Central memory CD8-positive, alpha-beta T cell (primary cell): ENCODE results near the gene MAD1L1.

ENCODE experiments used
- ATAC-seq: fragments of 150-1000 bp; cut with Tn5 transposase; replicated peaks from 2 replicates; pipeline ENCODE4 v1.10.0; 2022; ENCODE audit warnings: mild to moderate bottlenecking, moderate FRiP score, moderate number of reproducible peaks; ENCODE audit not compliant: poor library complexity, severe bottlenecking; ENCODE audit errors: extremely low read depth
- DNase-seq, 2 donors: peaks; one replicate each; pipeline ENCODE4 v3.0.0; 2021; ENCODE audit warnings: low spot score in 2 of 2
- H3K27ac Mint-ChIP-seq: one replicate; pipeline ENCODE4 v1.8.0; 2022; ENCODE audit warnings: low read depth, mild to moderate bottlenecking, moderate library complexity, mixed read lengths
- H3K27me3 Mint-ChIP-seq: one replicate; pipeline ENCODE4 v1.8.0; 2022; ENCODE audit warnings: mixed read lengths
- H3K36me3 Mint-ChIP-seq: one replicate; pipeline ENCODE4 v1.8.0; 2022; ENCODE audit warnings: mild to moderate bottlenecking, moderate library complexity, mixed read lengths; ENCODE audit not compliant: insufficient read depth
- H3K4me1 Mint-ChIP-seq: one replicate; pipeline ENCODE4 v1.8.0; 2022; ENCODE audit warnings: mixed read lengths
- H3K4me3 Mint-ChIP-seq: one replicate; pipeline ENCODE4 v1.8.0; 2022; ENCODE audit warnings: mild to moderate bottlenecking, moderate library complexity, mixed read lengths
- H3K9me3 Mint-ChIP-seq: one replicate; pipeline ENCODE4 v1.8.0; 2022; ENCODE audit warnings: mixed read lengths

MAD1L1 gene

GRCh38 chr7:1948887-1949680 lies 283.7 kb downstream of the MAD1L1 start:
- H3K36me3 Mint-ChIP-seq = peaks cover 6% of the 10 kb centered on the region
- H3K27ac Mint-ChIP-seq = no peak overlapping the region
- DNase-seq (no peak), ATAC-seq (no peak)
- no peak overlapping the region for H3K4me3 Mint-ChIP-seq
- H3K4me1 Mint-ChIP-seq = peaks cover 36% of the 10 kb centered on the region
- H3K9me3 Mint-ChIP-seq = no peaks in the 10 kb centered on the region
- H3K27me3 Mint-ChIP-seq = no peaks in the 10 kb centered on the region

- H3K9me3 Mint-ChIP-seq = no peaks in the 10 kb centered on the region
- no peak overlapping the region for H3K27ac Mint-ChIP-seq
Measured at GRCh38 chr7:1948301-1948796, 284.4 kb downstream of the MAD1L1 start.

GRCh38 chr7:1947586-1948217 lies 285.0 kb downstream of the MAD1L1 start:
- no peak overlapping the region for H3K27ac Mint-ChIP-seq

More at GRCh38 chr7:1948301-1948796, 284.4 kb downstream of the MAD1L1 start:
- H3K4me1 Mint-ChIP-seq = peaks cover 44% of the 10 kb centered on the region
- no peak for ATAC-seq
- H3K4me3 Mint-ChIP-seq = no peak overlapping the region
- H3K36me3 Mint-ChIP-seq = peaks cover 6% of the 10 kb centered on the region
- DNase-seq = no peak
- H3K27me3 Mint-ChIP-seq = no peaks in the 10 kb centered on the region

GRCh38 chr7:1946773-1947450 lies 285.8 kb downstream of the MAD1L1 start:
- H3K27me3 Mint-ChIP-seq = no peaks in the 10 kb centered on the region
- ATAC-seq (no peak), DNase-seq (no peak)
- H3K4me1 Mint-ChIP-seq = peaks cover 56% of the 10 kb centered on the region
- no peaks in the 10 kb centered on the region for H3K9me3 Mint-ChIP-seq
- no peak overlapping the region for H3K27ac Mint-ChIP-seq
- H3K4me3 Mint-ChIP-seq = no peak overlapping the region
- peaks cover 7% of the 10 kb centered on the region for H3K36me3 Mint-ChIP-seq

More at GRCh38 chr7:1947586-1948217, 285.0 kb downstream of the MAD1L1 start:
- Mint-ChIP-seq H3K27me3 (no peaks in the 10 kb centered on the region), H3K4me3 (no peak overlapping the region), H3K36me3 (peaks cover 6% of the 10 kb centered on the region), H3K4me1 (peaks cover 50% of the 10 kb centered on the region), H3K9me3 (no peaks in the 10 kb centered on the region)
- ATAC-seq = no peak
- no peak for DNase-seq

GRCh38 chr7:1946025-1946772 lies 286.5 kb downstream of the MAD1L1 start:
- Mint-ChIP-seq H3K36me3 (peaks cover 8% of the 10 kb centered on the region), H3K9me3 (no peaks in the 10 kb centered on the region), H3K27ac (no peak overlapping the region), H3K27me3 (no peaks in the 10 kb centered on the region), H3K4me1 (peaks cover 56% of the 10 kb centered on the region), H3K4me3 (no peak overlapping the region)
- ATAC-seq (no peak), DNase-seq (no peak)

GRCh38 chr7:1945558-1945957 lies 287.2 kb downstream of the MAD1L1 start:
- no peaks in the 10 kb centered on the region for H3K9me3 Mint-ChIP-seq
- ATAC-seq (no peak), DNase-seq (no peak)
- H3K4me1 Mint-ChIP-seq = peaks cover 60% of the 10 kb centered on the region
- H3K4me3 Mint-ChIP-seq = no peak overlapping the region
- H3K27ac Mint-ChIP-seq = no peak overlapping the region
- peaks cover 11% of the 10 kb centered on the region for H3K36me3 Mint-ChIP-seq
- H3K27me3 Mint-ChIP-seq = no peaks in the 10 kb centered on the region

GRCh38 chr7:1944619-1945210 lies 288.0 kb downstream of the MAD1L1 start:
- ATAC-seq (no peak), DNase-seq (no peak)
- Mint-ChIP-seq H3K4me3 (no peak overlapping the region), H3K36me3 (peaks cover 20% of the 10 kb centered on the region), H3K9me3 (no peaks in the 10 kb centered on the region), H3K27me3 (no peaks in the 10 kb centered on the region), H3K27ac (peak overlapping the region; percentile 37), H3K4me1 (peaks cover 56% of the 10 kb centered on the region)

- Mint-ChIP-seq H3K9me3 (no peaks in the 10 kb centered on the region), H3K4me1 (peaks cover 52% of the 10 kb centered on the region), H3K36me3 (peaks cover 25% of the 10 kb centered on the region), H3K4me3 (no peak overlapping the region), H3K27me3 (no peaks in the 10 kb centered on the region), H3K27ac (peak overlapping the region; percentile 37)
- DNase-seq = no peak
- ATAC-seq = no peak
Measured at GRCh38 chr7:1943933-1944618, 288.7 kb downstream of the MAD1L1 start.

- no peaks in the 10 kb centered on the region for H3K9me3 Mint-ChIP-seq
- H3K27ac Mint-ChIP-seq = peak overlapping the region; percentile 37
- H3K4me1 Mint-ChIP-seq = peaks cover 59% of the 10 kb centered on the region
- DNase-seq (no peak), ATAC-seq (no peak)
- H3K36me3 Mint-ChIP-seq = peaks cover 32% of the 10 kb centered on the region
- H3K27me3 Mint-ChIP-seq = no peaks in the 10 kb centered on the region
- H3K4me3 Mint-ChIP-seq = no peak overlapping the region
Measured at GRCh38 chr7:1943326-1943725, 289.4 kb downstream of the MAD1L1 start.

- H3K9me3 Mint-ChIP-seq = no peaks in the 10 kb centered on the region
- H3K4me3 Mint-ChIP-seq = no peak overlapping the region
- ATAC-seq (no peak), DNase-seq (no peak)
- no peak overlapping the region for H3K27ac Mint-ChIP-seq
- H3K4me1 Mint-ChIP-seq = peaks cover 63% of the 10 kb centered on the region
- no peaks in the 10 kb centered on the region for H3K27me3 Mint-ChIP-seq
- peaks cover 36% of the 10 kb centered on the region for H3K36me3 Mint-ChIP-seq
Measured at GRCh38 chr7:1942941-1943289, 289.8 kb downstream of the MAD1L1 start.

- Mint-ChIP-seq H3K27ac (no peak overlapping the region), H3K36me3 (peaks cover 36% of the 10 kb centered on the region), H3K4me1 (peaks cover 64% of the 10 kb centered on the region), H3K27me3 (no peaks in the 10 kb centered on the region), H3K9me3 (no peaks in the 10 kb centered on the region), H3K4me3 (no peak overlapping the region)
- no peak for ATAC-seq
- no peak for DNase-seq
Measured at GRCh38 chr7:1942243-1942940, 290.4 kb downstream of the MAD1L1 start.
